Sigmoid colon (tissue), 7 donors: Measurements from ENCODE around the gene DACT2. TPM values are rescaled to one million over a fixed set of nuclear protein-coding genes. Genes with fewer than 3 reads are reported as not detected.

ENCODE experiments used
- DNase-seq: peaks from one replicate; pipeline ENCODE4 v3.0.0-alpha.2; 2019
- H3K27ac ChIP-seq, 4 donors: fragments of 200-600 bp; sonication (generic); one replicate each; pipeline ENCODE4 v1.5.1; 2016 to 2019; ENCODE audit warnings: mild to moderate bottlenecking in 1 of 4
- H3K27me3 ChIP-seq, 3 donors: fragments of 200-600 bp; sonication (generic); one replicate each; pipeline ENCODE4 v1.5.1; 2019; ENCODE audit warnings: mild to moderate bottlenecking in 1 of 3
- H3K36me3 ChIP-seq, 4 donors: fragments of 200-600 bp; sonication (generic); one replicate each; pipeline ENCODE4 v1.5.1; 2016 to 2019
- H3K4me1 ChIP-seq, 4 donors: fragments of 200-600 bp; sonication (generic); one replicate each; pipeline ENCODE4 v1.5.1; 2017 to 2019
- H3K4me3 ChIP-seq, 4 donors: fragments of 200-600 bp; sonication (generic); one replicate each; pipeline ENCODE4 v1.5.1; 2017 to 2019; ENCODE audit warnings: mild to moderate bottlenecking in 2 of 4, moderate library complexity in 1 of 4
- H3K9me3 ChIP-seq, 4 donors: fragments of 200-600 bp in 3 of 4; sonication (generic) in 3 of 4; one replicate each; pipeline versions ENCODE4 v1.5.1 to v1.6.1; 2013 to 2019
- EP300 ChIP-seq, 4 donors: sonication (generic); formaldehyde crosslinking; IDR thresholded peaks; one replicate each; pipeline ENCODE4 v1.6.1; 2017; ENCODE audit warnings: antibody characterized with exemption in 4 of 4
- POLR2A ChIP-seq, 2 donors: fragments of 450-650 bp; IDR thresholded peaks; one replicate each; pipeline ENCODE4 v1.6.1; 2016; ENCODE audit warnings: antibody characterized with exemption in 2 of 2, mild to moderate bottlenecking in 2 of 2, moderate library complexity in 2 of 2
- POLR2AphosphoS5 ChIP-seq, 4 donors: sonication (generic); formaldehyde crosslinking; IDR thresholded peaks; one replicate each; pipeline ENCODE4 v1.6.1; 2017; ENCODE audit warnings: antibody characterized with exemption in 4 of 4
- WGBS, 2 donors: extraction: QIAGEN DNeasy Blood & Tissue Kit; methylation state at CpG; one replicate each; pipeline ENCODE4 v1.1.7; 2013; 5-methylcytosine and 5-hydroxymethylcytosine counted together
- intact Hi-C: fragments of 100-400 bp; cut with DNase I; formaldehyde crosslinking; loops from one replicate; pipeline ENCODE4 v1.15.1; 2023
- polyA plus RNA-seq, 3 donors: library from polyadenylated mRNA; stranded (reverse); fragments of 200-250 nt; gene quantifications; one replicate each; pipeline ENCODE4 v1.2.3, GENCODE V29; 2013
- total RNA-seq, 4 donors: library from RNA; depleted of rRNA; stranded (reverse); fragments of >200 nt; gene quantifications; one replicate each; pipeline ENCODE4 v1.1.0, GENCODE V29; 2016
- TF ChIP-seq, protein P1 (sequence below), 4 experiments: fragments of 450-650 bp in 3 of 4; fragments of 200-600 bp in 1 of 4; IDR thresholded peaks; one replicate each; pipeline ENCODE4 v1.5.1; 2016 to 2019; ENCODE audit warnings: antibody characterized with exemption in 4 of 4, mild to moderate bottlenecking in 3 of 4, moderate library complexity in 2 of 4
- donor health status: healthy with polysubstance abuse.
- donor health status: Bipolar disorder and iron deficiency.
- donor health status: healthy.

DACT2 gene
- total and polyA plus RNA-seq, 7 donors = 0.16 to 1.1 (median 0.60) TPM

DNA sequence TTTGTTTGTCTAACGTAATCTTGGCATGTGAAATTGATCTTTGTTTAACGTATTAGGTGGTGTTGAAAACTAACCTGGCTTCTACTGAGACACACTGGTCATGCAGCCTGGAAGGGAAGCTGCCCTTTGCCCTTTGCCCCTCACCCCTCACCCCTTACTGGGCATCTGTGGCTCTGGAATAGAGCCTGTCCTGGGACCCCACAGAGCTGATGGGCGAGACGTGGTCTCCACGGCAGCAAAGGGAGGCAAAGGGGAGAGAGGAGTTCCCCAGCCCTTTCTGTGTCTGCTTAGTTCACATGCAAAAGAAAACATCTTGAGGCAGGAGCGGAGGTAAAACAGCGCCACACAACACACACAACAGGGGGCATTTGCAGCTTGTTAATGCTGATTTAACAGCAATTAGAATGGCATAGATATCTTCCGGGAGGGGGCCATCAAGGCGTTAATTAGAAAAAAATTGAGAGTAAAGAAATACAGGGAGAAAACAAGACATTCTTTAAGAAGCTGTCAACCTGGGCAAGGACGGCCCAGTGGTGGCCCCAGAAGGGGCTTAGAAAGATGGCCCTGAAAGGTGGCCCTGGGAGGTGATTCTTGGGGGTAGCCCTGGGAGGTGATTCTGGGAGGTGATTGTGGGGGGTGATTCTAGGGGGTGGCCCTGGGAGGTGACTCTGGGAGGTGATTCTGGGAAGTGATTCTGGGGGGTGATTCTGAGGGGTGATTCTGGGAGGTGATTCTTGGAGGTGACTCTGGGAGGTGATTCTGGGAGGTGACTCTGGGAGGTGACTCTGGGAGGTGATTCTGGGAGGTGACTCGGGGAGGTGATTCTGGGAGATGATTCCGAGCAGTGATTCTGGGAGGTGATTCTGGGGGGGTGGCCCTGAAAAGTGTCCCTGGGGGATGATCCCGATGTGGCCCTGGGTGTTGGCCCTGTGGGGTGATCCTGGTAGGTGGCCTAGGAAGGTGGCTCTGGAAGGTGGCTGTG, 44.5 kb upstream of the DACT2 start:
- 73 to 83% methylated on average over 13 of the region's 13 CpGs for WGBS, 2 donors
- DNase-seq = peak; percentile 36
- intact Hi-C loops = no loop called here

DNA sequence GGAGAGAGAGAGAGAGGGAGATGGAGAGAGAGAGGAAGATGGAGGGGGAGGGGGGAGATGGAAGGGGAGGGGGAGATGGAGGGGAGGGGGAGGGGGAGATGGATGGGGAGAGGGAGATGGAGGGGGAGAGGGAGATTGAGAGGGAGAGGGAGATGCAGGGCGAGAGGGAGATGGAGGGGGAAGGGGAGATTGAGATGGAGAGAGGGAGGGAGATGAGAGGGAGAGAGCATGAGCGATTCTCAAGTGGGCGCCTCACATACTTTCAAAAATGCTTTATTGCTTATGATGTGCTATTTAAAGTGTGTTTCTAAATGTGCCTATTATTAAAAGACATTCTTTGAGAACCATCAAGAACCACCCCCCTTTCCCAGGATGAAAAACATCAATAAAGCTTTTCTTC, 43.7 kb upstream of the DACT2 start:
- no peaks in the 10 kb centered on the region for H3K36me3 ChIP-seq
- no peak overlapping the region for H3K27ac ChIP-seq
- no peaks in the 10 kb centered on the region for H3K27me3 ChIP-seq
- no peaks in the 10 kb centered on the region for H3K9me3 ChIP-seq
- intact Hi-C loops = no loop called here
- peaks cover 0 to 23% (median 17%) of the 10 kb centered on the region in 4 donors for H3K4me1 ChIP-seq
- TF ChIP-seq POLR2A (IDR thresholded peaks at IDR 0.05) (no peak), POLR2AphosphoS5 (IDR thresholded peaks at IDR 0.05) (no peak), EP300 (IDR thresholded peaks at IDR 0.05) (no peak)
- TF ChIP-seq, protein P1, sequence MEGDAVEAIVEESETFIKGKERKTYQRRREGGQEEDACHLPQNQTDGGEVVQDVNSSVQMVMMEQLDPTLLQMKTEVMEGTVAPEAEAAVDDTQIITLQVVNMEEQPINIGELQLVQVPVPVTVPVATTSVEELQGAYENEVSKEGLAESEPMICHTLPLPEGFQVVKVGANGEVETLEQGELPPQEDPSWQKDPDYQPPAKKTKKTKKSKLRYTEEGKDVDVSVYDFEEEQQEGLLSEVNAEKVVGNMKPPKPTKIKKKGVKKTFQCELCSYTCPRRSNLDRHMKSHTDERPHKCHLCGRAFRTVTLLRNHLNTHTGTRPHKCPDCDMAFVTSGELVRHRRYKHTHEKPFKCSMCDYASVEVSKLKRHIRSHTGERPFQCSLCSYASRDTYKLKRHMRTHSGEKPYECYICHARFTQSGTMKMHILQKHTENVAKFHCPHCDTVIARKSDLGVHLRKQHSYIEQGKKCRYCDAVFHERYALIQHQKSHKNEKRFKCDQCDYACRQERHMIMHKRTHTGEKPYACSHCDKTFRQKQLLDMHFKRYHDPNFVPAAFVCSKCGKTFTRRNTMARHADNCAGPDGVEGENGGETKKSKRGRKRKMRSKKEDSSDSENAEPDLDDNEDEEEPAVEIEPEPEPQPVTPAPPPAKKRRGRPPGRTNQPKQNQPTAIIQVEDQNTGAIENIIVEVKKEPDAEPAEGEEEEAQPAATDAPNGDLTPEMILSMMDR (IDR thresholded peaks at IDR 0.05) = no peak
- WGBS, 2 donors = 73 to 80% methylated on average over 3 of the region's 3 CpGs
- DNase-seq = peak; percentile 7
- no peak overlapping the region for H3K4me3 ChIP-seq

More for the DNA sequence above, 44.5 kb upstream of the DACT2 start:
- Histone ChIP-seq H3K27ac (no peak overlapping the region), H3K4me3 (no peak overlapping the region), H3K4me1 (peaks cover 0 to 27% (median 20%) of the 10 kb centered on the region in 4 donors), H3K36me3 (no peaks in the 10 kb centered on the region), H3K27me3 (no peaks in the 10 kb centered on the region), H3K9me3 (no peaks in the 10 kb centered on the region)
- no peak for TF ChIP-seq POLR2AphosphoS5 (IDR thresholded peaks at IDR 0.05)
- TF ChIP-seq POLR2A (IDR thresholded peaks at IDR 0.05) = no peak
- no peak for TF ChIP-seq EP300 (IDR thresholded peaks at IDR 0.05)
- TF ChIP-seq, protein P1 (IDR thresholded peaks at IDR 0.05) = no peak

DNA sequence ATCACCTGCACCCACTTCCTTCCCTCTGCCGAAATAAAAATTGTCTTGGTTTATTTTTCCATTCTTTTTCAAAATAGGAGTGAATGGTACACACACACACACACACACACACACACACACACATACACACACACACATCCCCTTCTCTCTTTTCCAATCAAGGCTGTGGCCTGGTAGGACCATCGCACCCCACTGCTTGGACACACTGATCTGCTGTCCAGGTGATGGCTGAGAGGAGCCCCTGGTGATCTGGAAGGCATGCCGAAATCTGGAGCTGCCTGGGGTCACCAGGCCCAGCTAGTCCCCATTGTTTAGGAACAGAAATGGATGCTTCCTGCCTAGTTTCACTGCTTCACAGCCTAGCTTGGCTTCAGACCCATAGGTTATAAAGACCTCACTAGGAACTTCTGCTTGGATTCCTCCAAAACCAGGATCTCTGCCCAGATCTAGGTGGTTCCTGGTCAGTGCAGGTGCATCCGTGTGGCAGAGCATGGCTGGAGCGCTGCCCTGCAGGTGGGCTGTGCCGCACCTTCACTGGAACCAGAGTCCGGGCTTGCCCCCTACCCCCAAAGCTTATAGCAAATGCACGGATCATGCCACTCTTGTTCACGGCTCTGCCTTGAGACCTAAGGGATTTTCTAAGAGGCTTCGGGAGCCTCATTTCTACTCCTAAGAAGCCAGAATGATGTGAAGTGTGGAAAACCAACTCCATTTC, 42.9 kb upstream of the DACT2 start:
- no peaks in the 10 kb centered on the region for H3K9me3 ChIP-seq
- no peaks in the 10 kb centered on the region for H3K36me3 ChIP-seq
- H3K27ac ChIP-seq = no peak overlapping the region
- intact Hi-C loops = no loop called here
- DNase-seq = peak; percentile 22
- TF ChIP-seq, protein P1 (IDR thresholded peaks at IDR 0.05) = no peak
- TF ChIP-seq POLR2A (IDR thresholded peaks at IDR 0.05) (no peak), POLR2AphosphoS5 (IDR thresholded peaks at IDR 0.05) (no peak), EP300 (IDR thresholded peaks at IDR 0.05) (no peak)
- 92 to 96% methylated on average over 10 of the region's 10 CpGs for WGBS, 2 donors
- H3K27me3 ChIP-seq = no peaks in the 10 kb centered on the region
- no peak overlapping the region for H3K4me3 ChIP-seq
- H3K4me1 ChIP-seq = peaks cover 0 to 14% (median 9%) of the 10 kb centered on the region in 4 donors

DNA sequence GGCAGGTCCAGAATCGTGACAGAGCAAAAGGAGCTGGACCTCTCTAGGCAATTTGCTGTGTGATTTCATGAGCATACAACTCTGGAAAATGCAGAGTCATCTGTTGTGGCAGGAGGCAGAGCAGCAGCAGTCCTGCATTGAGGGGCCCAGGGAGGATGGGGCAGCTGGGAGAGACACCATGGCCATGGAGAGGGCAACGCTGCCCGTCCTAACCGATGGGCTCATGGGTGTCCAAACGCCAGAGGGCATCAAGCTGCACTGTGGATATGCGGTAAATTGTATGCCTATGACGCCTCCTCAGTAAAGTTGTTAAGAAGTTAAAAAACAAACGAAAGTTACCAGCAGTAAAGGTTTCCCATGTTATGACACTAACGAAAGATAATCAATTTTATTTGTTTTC, 42.2 kb upstream of the DACT2 start:
- intact Hi-C loops = no loop called here
- WGBS, 2 donors = 89 to 94% methylated on average over 9 of the region's 9 CpGs
- DNase-seq = peak; percentile 32
- Histone ChIP-seq H3K4me3 (no peak overlapping the region), H3K9me3 (no peaks in the 10 kb centered on the region), H3K27me3 (no peaks in the 10 kb centered on the region), H3K4me1 (peaks cover 0 to 9% (median 4%) of the 10 kb centered on the region in 4 donors), H3K27ac (no peak overlapping the region), H3K36me3 (no peaks in the 10 kb centered on the region)
- TF ChIP-seq EP300 (IDR thresholded peaks at IDR 0.05) (no peak), POLR2AphosphoS5 (IDR thresholded peaks at IDR 0.05) (no peak), POLR2A (IDR thresholded peaks at IDR 0.05) (no peak)
- TF ChIP-seq, protein P1 (IDR thresholded peaks at IDR 0.05) = no peak
